Measurements from ENCODE around the gene REG3A.

Gene REG3A

GRCh38 chr2:79128406-79128805 is 31.1 kb downstream of the REG3A start:
- no peak for TF ChIP-seq CTCF (IDR thresholded peaks at IDR 0.05; ENCODE audit: low read depth, low read length, missing control alignments)
- in situ Hi-C loops (cut with HindIII; ENCODE audit: low sequenced_read_pairs) = no loop called here
- no peak for DNase-seq (ENCODE audit: low read depth)
- no peak overlapping the region for H3K4me3 ChIP-seq (ENCODE audit: low read depth, low read length)

- H3K4me3 ChIP-seq (ENCODE audit: low read depth, low read length) = no peak overlapping the region
- TF ChIP-seq CTCF (IDR thresholded peaks at IDR 0.05; ENCODE audit: low read depth, low read length, missing control alignments) = no peak
- in situ Hi-C loops (cut with HindIII; ENCODE audit: low sequenced_read_pairs) = no loop called here
- DNase-seq (ENCODE audit: low read depth) = no peak
Measured at GRCh38 chr2:79125721-79125985, 33.9 kb downstream of the REG3A start.

GRCh38 chr2:79124907-79125720 is 34.4 kb downstream of the REG3A start:
- in situ Hi-C loops (cut with HindIII; ENCODE audit: low sequenced_read_pairs) = no loop called here

GRCh38 chr2:79122676-79123075 is 36.9 kb downstream of the REG3A start:
- no peak for TF ChIP-seq CTCF (IDR thresholded peaks at IDR 0.05; ENCODE audit: low read depth, low read length, missing control alignments)
- in situ Hi-C loops (cut with HindIII; ENCODE audit: low sequenced_read_pairs) = no loop called here
- H3K4me3 ChIP-seq (ENCODE audit: low read depth, low read length) = no peak overlapping the region
- no peak for DNase-seq (ENCODE audit: low read depth)

More at GRCh38 chr2:79124907-79125720, 34.4 kb downstream of the REG3A start:
- TF ChIP-seq CTCF (IDR thresholded peaks at IDR 0.05; ENCODE audit: low read depth, low read length, missing control alignments) = no peak
- DNase-seq (ENCODE audit: low read depth) = no peak
- H3K4me3 ChIP-seq (ENCODE audit: low read depth, low read length) = no peak overlapping the region

GRCh38 chr2:79120194-79120713 is 39.3 kb downstream of the REG3A start, which contains the start of gene REG1A:
Gene REG1A (plus strand): TSS chr2:79120488. CDS start chr2:79120862, 374 bp downstream.
- no peak for DNase-seq (ENCODE audit: low read depth)
- in situ Hi-C loops (cut with HindIII; ENCODE audit: low sequenced_read_pairs) = no loop called here
- TF ChIP-seq CTCF (IDR thresholded peaks at IDR 0.05; ENCODE audit: low read depth, low read length, missing control alignments) = no peak
- H3K4me3 ChIP-seq (ENCODE audit: low read depth, low read length) = no peak within 1 kb of the TSS

GRCh38 chr2:79116997-79117928 is 42.3 kb downstream of the REG3A start:
- in situ Hi-C loops (cut with HindIII; ENCODE audit: low sequenced_read_pairs) = no loop called here

More at GRCh38 chr2:79116997-79117928, 42.3 kb downstream of the REG3A start:
- no peak for TF ChIP-seq CTCF (IDR thresholded peaks at IDR 0.05; ENCODE audit: low read depth, low read length, missing control alignments)
- no peak overlapping the region for H3K4me3 ChIP-seq (ENCODE audit: low read depth, low read length)
- DNase-seq (ENCODE audit: low read depth) = no peak

Data from astrocyte of the cerebellum (primary cell).